Astrocyte (in vitro differentiated cells and primary cell): ENCODE data around the gene TAS2R39. TPM values are rescaled to one million over a fixed set of nuclear protein-coding genes. Genes with fewer than 3 reads are reported as not detected.

Experiments used
- DNase-seq: peaks from one replicate; pipeline ENCODE4 v3.0.0-alpha.2; 2010; ENCODE audit warnings: low read depth
- FAIRE-seq: peaks from 2 replicates; lab custom pipeline; 2011; peaks lifted over from hg19 to GRCh38; lab: Jason Lieb, UNC
- H2AFZ ChIP-seq: 2 replicates; pipeline ENCODE4 v1.6.0; 2012; ENCODE audit warnings: low read depth, low read length, inconsistent platforms
- H3K27ac ChIP-seq: 2 replicates; pipeline ENCODE4 v1.5.1; 2011; ENCODE audit warnings: low read depth, low read length, inconsistent platforms
- H3K27me3 ChIP-seq: 2 replicates; pipeline ENCODE4 v1.6.0; 2011; ENCODE audit warnings: low read length, inconsistent platforms; ENCODE audit not compliant: insufficient read depth
- H3K36me3 ChIP-seq: 2 replicates; pipeline ENCODE4 v1.5.1; 2011; ENCODE audit warnings: low read length, inconsistent platforms; ENCODE audit not compliant: insufficient read depth
- H3K4me1 ChIP-seq: 2 replicates; pipeline ENCODE4 v1.5.1; 2011; ENCODE audit warnings: low read length, inconsistent platforms; ENCODE audit not compliant: insufficient read depth
- H3K4me2 ChIP-seq: 2 replicates; pipeline ENCODE4 v1.6.0; 2012; ENCODE audit warnings: low read length, inconsistent platforms
- H3K4me3 ChIP-seq: 2 replicates; pipeline ENCODE4 v1.5.1; 2011; ENCODE audit warnings: low read depth, mild to moderate bottlenecking, low read length, inconsistent platforms; ENCODE audit not compliant: insufficient read depth
- H3K79me2 ChIP-seq: 2 replicates; pipeline ENCODE4 v1.6.0; 2012; ENCODE audit warnings: mild to moderate bottlenecking, low read length, inconsistent platforms; ENCODE audit not compliant: insufficient read depth
- H3K9ac ChIP-seq: 2 replicates; pipeline ENCODE4 v1.6.0; 2012; ENCODE audit warnings: mild to moderate bottlenecking, low read length, inconsistent platforms
- H3K9me3 ChIP-seq: 2 replicates; pipeline ENCODE4 v1.5.1; 2012; ENCODE audit warnings: low read depth, mild to moderate bottlenecking, low read length, inconsistent platforms; ENCODE audit not compliant: insufficient read depth
- H4K20me1 ChIP-seq: 2 replicates; pipeline ENCODE4 v1.6.0; 2012; ENCODE audit warnings: low read length, inconsistent platforms; ENCODE audit not compliant: insufficient read depth
- H3K27ac Mint-ChIP-seq: one replicate; pipeline ENCODE4 v1.8.0; 2021; ENCODE audit warnings: mild to moderate bottlenecking, mixed read lengths; ENCODE audit not compliant: unreplicated experiment
- H3K27me3 Mint-ChIP-seq: one replicate; pipeline ENCODE4 v1.8.0; 2021; ENCODE audit warnings: low read depth, mixed read lengths; ENCODE audit not compliant: unreplicated experiment
- H3K36me3 Mint-ChIP-seq: one replicate; pipeline ENCODE4 v1.8.0; 2021; ENCODE audit warnings: low read depth, mixed read lengths; ENCODE audit not compliant: unreplicated experiment
- H3K4me1 Mint-ChIP-seq: one replicate; pipeline ENCODE4 v1.8.0; 2021; ENCODE audit warnings: low read depth, mixed read lengths; ENCODE audit not compliant: unreplicated experiment
- H3K4me3 Mint-ChIP-seq: one replicate; pipeline ENCODE4 v1.8.0; 2021; ENCODE audit warnings: mild to moderate bottlenecking, moderate library complexity, mixed read lengths; ENCODE audit not compliant: unreplicated experiment
- H3K9me3 Mint-ChIP-seq: one replicate; pipeline ENCODE4 v1.8.0; 2021; ENCODE audit warnings: mild to moderate bottlenecking, mixed read lengths; ENCODE audit not compliant: unreplicated experiment
- EZH2 ChIP-seq: IDR thresholded peaks from 2 replicates; pipeline ENCODE4 v1.6.1; 2012; ENCODE audit warnings: mild to moderate bottlenecking, low read length, inconsistent platforms; ENCODE audit not compliant: insufficient read depth
- total RNA-seq: library from RNA; stranded (reverse); gene quantifications from 2 replicates; pipeline ENCODE4 v1.2.1, GENCODE V29; 2021
- TF ChIP-seq, protein P1 (sequence below): IDR thresholded peaks from 2 replicates; pipeline ENCODE4 v1.5.1; 2011; ENCODE audit warnings: low read depth, mild to moderate bottlenecking, inconsistent platforms, low read length, moderate library complexity; ENCODE audit not compliant: insufficient read depth

Gene TAS2R39
- total RNA-seq, 1 donor from 2014 or later = not detected

DNA sequence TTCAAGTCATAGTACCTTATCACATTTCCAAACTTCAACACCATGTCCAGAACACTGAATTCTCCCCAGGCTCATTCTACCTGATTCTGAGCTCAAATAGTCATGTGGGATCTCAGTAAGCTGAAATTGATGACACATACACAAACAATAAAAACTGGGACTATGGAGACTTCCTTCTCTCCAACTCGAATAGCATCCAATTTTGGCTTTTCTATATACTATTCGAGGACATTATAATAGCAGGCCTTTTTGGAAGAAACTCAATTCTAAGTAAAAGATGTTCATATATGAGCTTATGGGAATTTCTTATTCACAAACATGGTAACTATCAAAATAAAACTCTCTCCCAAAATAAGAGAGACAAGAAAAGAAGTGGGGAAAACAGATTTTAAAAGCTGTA is 38.1 kb downstream of the TAS2R39 start:
- H3K4me3 ChIP-seq = no peak overlapping the region
- Mint-ChIP-seq H3K4me3 (no peak overlapping the region), H3K9me3 (no peaks in the 10 kb centered on the region), H3K4me1 (no peaks in the 10 kb centered on the region), H3K27ac (no peak overlapping the region), H3K27me3 (peaks cover 16% of the 10 kb centered on the region), H3K36me3 (no peaks in the 10 kb centered on the region)
- no peak overlapping the region for H2AFZ ChIP-seq
- no peak overlapping the region for H3K27ac ChIP-seq
- H3K4me2 ChIP-seq = no peak overlapping the region
- no peaks in the 10 kb centered on the region for H3K9me3 ChIP-seq
- H3K9ac ChIP-seq = no peak overlapping the region
- no peaks in the 10 kb centered on the region for H4K20me1 ChIP-seq
- no peaks in the 10 kb centered on the region for H3K79me2 ChIP-seq
- no peak for DNase-seq
- TF ChIP-seq, protein P1, sequence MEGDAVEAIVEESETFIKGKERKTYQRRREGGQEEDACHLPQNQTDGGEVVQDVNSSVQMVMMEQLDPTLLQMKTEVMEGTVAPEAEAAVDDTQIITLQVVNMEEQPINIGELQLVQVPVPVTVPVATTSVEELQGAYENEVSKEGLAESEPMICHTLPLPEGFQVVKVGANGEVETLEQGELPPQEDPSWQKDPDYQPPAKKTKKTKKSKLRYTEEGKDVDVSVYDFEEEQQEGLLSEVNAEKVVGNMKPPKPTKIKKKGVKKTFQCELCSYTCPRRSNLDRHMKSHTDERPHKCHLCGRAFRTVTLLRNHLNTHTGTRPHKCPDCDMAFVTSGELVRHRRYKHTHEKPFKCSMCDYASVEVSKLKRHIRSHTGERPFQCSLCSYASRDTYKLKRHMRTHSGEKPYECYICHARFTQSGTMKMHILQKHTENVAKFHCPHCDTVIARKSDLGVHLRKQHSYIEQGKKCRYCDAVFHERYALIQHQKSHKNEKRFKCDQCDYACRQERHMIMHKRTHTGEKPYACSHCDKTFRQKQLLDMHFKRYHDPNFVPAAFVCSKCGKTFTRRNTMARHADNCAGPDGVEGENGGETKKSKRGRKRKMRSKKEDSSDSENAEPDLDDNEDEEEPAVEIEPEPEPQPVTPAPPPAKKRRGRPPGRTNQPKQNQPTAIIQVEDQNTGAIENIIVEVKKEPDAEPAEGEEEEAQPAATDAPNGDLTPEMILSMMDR = no peak
- TF ChIP-seq EZH2 = no peak
- H3K36me3 ChIP-seq = no peaks in the 10 kb centered on the region
- no peak for FAIRE-seq
- H3K27me3 ChIP-seq = peaks cover 8% of the 10 kb centered on the region
- no peaks in the 10 kb centered on the region for H3K4me1 ChIP-seq

GRCh38 chr7:143221737-143222136 is 38.5 kb downstream of the TAS2R39 start, which contains the start of gene TAS2R40:
Gene TAS2R40 (plus strand): TSS chr7:143222037. CDS start chr7:143222079, 42 bp downstream.
- H3K9ac ChIP-seq = no peak within 1 kb of the TSS
- TF ChIP-seq, protein P1 = no peak
- TF ChIP-seq EZH2 = no peak
- no peak within 1 kb of the TSS for H3K4me3 Mint-ChIP-seq
- no peaks in the 10 kb centered on the region for H3K4me1 Mint-ChIP-seq
- H4K20me1 ChIP-seq = no peaks in the 10 kb centered on the region
- H3K27ac ChIP-seq = no peak within 1 kb of the TSS
- no peak within 1 kb of the TSS for H2AFZ ChIP-seq
- no peaks in the 10 kb centered on the region for H3K36me3 Mint-ChIP-seq
- H3K4me1 ChIP-seq = no peaks in the 10 kb centered on the region
- H3K36me3 ChIP-seq = no peaks in the 10 kb centered on the region
- H3K79me2 ChIP-seq = no peaks in the 10 kb centered on the region
- H3K4me2 ChIP-seq = no peak within 1 kb of the TSS
- FAIRE-seq (no peak), DNase-seq (no peak)
- H3K9me3 Mint-ChIP-seq = no peaks in the 10 kb centered on the region
- no peak within 1 kb of the TSS for H3K27ac Mint-ChIP-seq
- no peak within 1 kb of the TSS for H3K4me3 ChIP-seq
- H3K9me3 ChIP-seq = no peaks in the 10 kb centered on the region
- peaks cover 18% of the 10 kb centered on the region for H3K27me3 Mint-ChIP-seq
- peaks cover 8% of the 10 kb centered on the region for H3K27me3 ChIP-seq

DNA sequence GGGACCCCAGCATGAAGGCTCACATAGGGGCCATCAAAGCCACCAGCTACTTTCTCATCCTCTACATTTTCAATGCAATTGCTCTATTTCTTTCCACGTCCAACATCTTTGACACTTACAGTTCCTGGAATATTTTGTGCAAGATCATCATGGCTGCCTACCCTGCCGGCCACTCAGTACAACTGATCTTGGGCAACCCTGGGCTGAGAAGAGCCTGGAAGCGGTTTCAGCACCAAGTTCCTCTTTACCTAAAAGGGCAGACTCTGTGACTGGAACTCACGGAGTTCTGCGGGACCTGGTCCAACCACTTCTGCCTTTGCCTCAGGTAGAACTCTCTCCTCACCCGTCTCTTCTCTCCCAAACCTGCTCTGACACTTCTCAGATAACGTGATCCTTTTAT is 39.6 kb downstream of the TAS2R39 start:
- H2AFZ ChIP-seq = no peak overlapping the region
- H3K36me3 Mint-ChIP-seq = no peaks in the 10 kb centered on the region
- no peak overlapping the region for H3K9ac ChIP-seq
- no peak overlapping the region for H3K4me3 ChIP-seq
- no peaks in the 10 kb centered on the region for H3K4me1 ChIP-seq
- H4K20me1 ChIP-seq = no peaks in the 10 kb centered on the region
- H3K36me3 ChIP-seq = no peaks in the 10 kb centered on the region
- FAIRE-seq = no peak
- no peak overlapping the region for H3K27ac Mint-ChIP-seq
- TF ChIP-seq, protein P1 = no peak
- no peak for TF ChIP-seq EZH2
- H3K27me3 Mint-ChIP-seq = peaks cover 18% of the 10 kb centered on the region
- peaks cover 8% of the 10 kb centered on the region for H3K27me3 ChIP-seq
- no peaks in the 10 kb centered on the region for H3K79me2 ChIP-seq
- H3K4me1 Mint-ChIP-seq = no peaks in the 10 kb centered on the region
- no peak for DNase-seq
- no peak overlapping the region for H3K27ac ChIP-seq
- H3K9me3 ChIP-seq = no peaks in the 10 kb centered on the region
- H3K4me2 ChIP-seq = no peak overlapping the region
- no peaks in the 10 kb centered on the region for H3K9me3 Mint-ChIP-seq
- no peak overlapping the region for H3K4me3 Mint-ChIP-seq
